Measurements from ENCODE around the gene SLIT3.

SLIT3 gene

GRCh38 chr5:168670881-168671575 is 629.9 kb downstream of the SLIT3 start:
- TF ChIP-seq CTCF (IDR thresholded peaks at IDR 0.05; ENCODE audit: low read depth, low read length, missing control alignments) = no peak

GRCh38 chr5:168669668-168670378 is 631.1 kb downstream of the SLIT3 start:
- no peak overlapping the region for H3K4me3 ChIP-seq (ENCODE audit: low read depth, low read length)
- TF ChIP-seq CTCF (IDR thresholded peaks at IDR 0.05; ENCODE audit: low read depth, low read length, missing control alignments) = no peak
- no peak for DNase-seq (ENCODE audit: low read depth)

More at GRCh38 chr5:168670881-168671575, 629.9 kb downstream of the SLIT3 start:
- H3K4me3 ChIP-seq (ENCODE audit: low read depth, low read length) = no peak overlapping the region
- no peak for DNase-seq (ENCODE audit: low read depth)

GRCh38 chr5:168669156-168669555 is 631.8 kb downstream of the SLIT3 start:
- H3K4me3 ChIP-seq (ENCODE audit: low read depth, low read length) = no peak overlapping the region
- no peak for TF ChIP-seq CTCF (IDR thresholded peaks at IDR 0.05; ENCODE audit: low read depth, low read length, missing control alignments)
- DNase-seq (ENCODE audit: low read depth) = no peak

- no peak overlapping the region for H3K4me3 ChIP-seq (ENCODE audit: low read depth, low read length)
- no peak for DNase-seq (ENCODE audit: low read depth)
- no peak for TF ChIP-seq CTCF (IDR thresholded peaks at IDR 0.05; ENCODE audit: low read depth, low read length, missing control alignments)
Observed at GRCh38 chr5:168668078-168668477, 632.9 kb downstream of the SLIT3 start.

- no peak overlapping the region for H3K4me3 ChIP-seq (ENCODE audit: low read depth, low read length)
- no peak for DNase-seq (ENCODE audit: low read depth)
- TF ChIP-seq CTCF (IDR thresholded peaks at IDR 0.05; ENCODE audit: low read depth, low read length, missing control alignments) = no peak
Observed at GRCh38 chr5:168667301-168667840, 633.6 kb downstream of the SLIT3 start.

- DNase-seq (ENCODE audit: low read depth) = no peak
- TF ChIP-seq CTCF (IDR thresholded peaks at IDR 0.05; ENCODE audit: low read depth, low read length, missing control alignments) = no peak
- no peak overlapping the region for H3K4me3 ChIP-seq (ENCODE audit: low read depth, low read length)
Observed at GRCh38 chr5:168666356-168666755, 634.6 kb downstream of the SLIT3 start.
